Measurements from ENCODE around the gene MT1G. TPM values are rescaled to one million over a fixed set of nuclear protein-coding genes. Genes with fewer than 3 reads are reported as not detected.

Gene MT1G
- total and polyA plus RNA-seq, 4 donors = 152 to 9,444 (median 3,398) TPM

GRCh38 chr16:56677474-56677873 is 9.6 kb upstream of the MT1G start:
- Histone ChIP-seq H3K27me3 (ENCODE audit: control insufficient read depth in 4 of 4, insufficient read depth in 4 of 4, low read length in 3 of 4) (no peaks in the 10 kb centered on the region), H3K36me3 (ENCODE audit: control insufficient read depth in 4 of 4, insufficient read depth in 3 of 4, low read depth in 1 of 4, low read length in 3 of 4) (no peaks in the 10 kb centered on the region), H3K4me3 (ENCODE audit: low read depth in 1 of 3, low read length in 3 of 3) (no peak overlapping the region), H3K9me3 (ENCODE audit: control insufficient read depth in 4 of 4, low read length in 3 of 4) (no peaks in the 10 kb centered on the region), H3K4me1 (ENCODE audit: control insufficient read depth in 4 of 4, insufficient read depth in 4 of 4, low read length in 3 of 4) (peaks cover 2 to 17% (median 10%) of the 10 kb centered on the region in 4 donors), H3K9ac (ENCODE audit: low read depth in 1 of 2, low read length in 2 of 2) (no peak overlapping the region), H3K27ac (ENCODE audit: low read depth in 1 of 2, low read length in 2 of 2) (no peak overlapping the region)
- DNase-seq (ENCODE audit: low spot score) = no peak
- TF ChIP-seq RAD21 (IDR thresholded peaks at IDR 0.05) = no peak
- TF ChIP-seq CTCF (IDR thresholded peaks at IDR 0.05; ENCODE audit: low read depth, low read length, missing input control) = no peak
- no peak for TF ChIP-seq NR2F2 (IDR thresholded peaks at IDR 0.05)
- TF ChIP-seq, protein P1, sequence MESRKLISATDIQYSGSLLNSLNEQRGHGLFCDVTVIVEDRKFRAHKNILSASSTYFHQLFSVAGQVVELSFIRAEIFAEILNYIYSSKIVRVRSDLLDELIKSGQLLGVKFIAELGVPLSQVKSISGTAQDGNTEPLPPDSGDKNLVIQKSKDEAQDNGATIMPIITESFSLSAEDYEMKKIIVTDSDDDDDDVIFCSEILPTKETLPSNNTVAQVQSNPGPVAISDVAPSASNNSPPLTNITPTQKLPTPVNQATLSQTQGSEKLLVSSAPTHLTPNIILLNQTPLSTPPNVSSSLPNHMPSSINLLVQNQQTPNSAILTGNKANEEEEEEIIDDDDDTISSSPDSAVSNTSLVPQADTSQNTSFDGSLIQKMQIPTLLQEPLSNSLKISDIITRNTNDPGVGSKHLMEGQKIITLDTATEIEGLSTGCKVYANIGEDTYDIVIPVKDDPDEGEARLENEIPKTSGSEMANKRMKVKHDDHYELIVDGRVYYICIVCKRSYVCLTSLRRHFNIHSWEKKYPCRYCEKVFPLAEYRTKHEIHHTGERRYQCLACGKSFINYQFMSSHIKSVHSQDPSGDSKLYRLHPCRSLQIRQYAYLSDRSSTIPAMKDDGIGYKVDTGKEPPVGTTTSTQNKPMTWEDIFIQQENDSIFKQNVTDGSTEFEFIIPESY (IDR thresholded peaks at IDR 0.05) = no peak
- TF ChIP-seq JUND (IDR thresholded peaks at IDR 0.05) = no peak
- no peak for TF ChIP-seq YY1 (IDR thresholded peaks at IDR 0.05)
- no peak for TF ChIP-seq HNF4G (IDR thresholded peaks at IDR 0.05)
- no peak for TF ChIP-seq TAF1 (conservative IDR thresholded peaks at IDR 0.05)
- TF ChIP-seq SP1 (IDR thresholded peaks at IDR 0.05) = no peak
- TF ChIP-seq, protein P2, sequence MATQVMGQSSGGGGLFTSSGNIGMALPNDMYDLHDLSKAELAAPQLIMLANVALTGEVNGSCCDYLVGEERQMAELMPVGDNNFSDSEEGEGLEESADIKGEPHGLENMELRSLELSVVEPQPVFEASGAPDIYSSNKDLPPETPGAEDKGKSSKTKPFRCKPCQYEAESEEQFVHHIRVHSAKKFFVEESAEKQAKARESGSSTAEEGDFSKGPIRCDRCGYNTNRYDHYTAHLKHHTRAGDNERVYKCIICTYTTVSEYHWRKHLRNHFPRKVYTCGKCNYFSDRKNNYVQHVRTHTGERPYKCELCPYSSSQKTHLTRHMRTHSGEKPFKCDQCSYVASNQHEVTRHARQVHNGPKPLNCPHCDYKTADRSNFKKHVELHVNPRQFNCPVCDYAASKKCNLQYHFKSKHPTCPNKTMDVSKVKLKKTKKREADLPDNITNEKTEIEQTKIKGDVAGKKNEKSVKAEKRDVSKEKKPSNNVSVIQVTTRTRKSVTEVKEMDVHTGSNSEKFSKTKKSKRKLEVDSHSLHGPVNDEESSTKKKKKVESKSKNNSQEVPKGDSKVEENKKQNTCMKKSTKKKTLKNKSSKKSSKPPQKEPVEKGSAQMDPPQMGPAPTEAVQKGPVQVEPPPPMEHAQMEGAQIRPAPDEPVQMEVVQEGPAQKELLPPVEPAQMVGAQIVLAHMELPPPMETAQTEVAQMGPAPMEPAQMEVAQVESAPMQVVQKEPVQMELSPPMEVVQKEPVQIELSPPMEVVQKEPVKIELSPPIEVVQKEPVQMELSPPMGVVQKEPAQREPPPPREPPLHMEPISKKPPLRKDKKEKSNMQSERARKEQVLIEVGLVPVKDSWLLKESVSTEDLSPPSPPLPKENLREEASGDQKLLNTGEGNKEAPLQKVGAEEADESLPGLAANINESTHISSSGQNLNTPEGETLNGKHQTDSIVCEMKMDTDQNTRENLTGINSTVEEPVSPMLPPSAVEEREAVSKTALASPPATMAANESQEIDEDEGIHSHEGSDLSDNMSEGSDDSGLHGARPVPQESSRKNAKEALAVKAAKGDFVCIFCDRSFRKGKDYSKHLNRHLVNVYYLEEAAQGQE (IDR thresholded peaks at IDR 0.05) = no peak
- no peak for TF ChIP-seq MAX (IDR thresholded peaks at IDR 0.05)
- TF ChIP-seq, protein P3, sequence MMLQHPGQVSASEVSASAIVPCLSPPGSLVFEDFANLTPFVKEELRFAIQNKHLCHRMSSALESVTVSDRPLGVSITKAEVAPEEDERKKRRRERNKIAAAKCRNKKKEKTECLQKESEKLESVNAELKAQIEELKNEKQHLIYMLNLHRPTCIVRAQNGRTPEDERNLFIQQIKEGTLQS (IDR thresholded peaks at IDR 0.05) = no peak
- no peak for TF ChIP-seq GABPA (IDR thresholded peaks at IDR 0.05 in 1 of 2, conservative IDR thresholded peaks at IDR 0.05 in 1 of 2)
- no peak for TF ChIP-seq FOXA1 (IDR thresholded peaks at IDR 0.05)
- TF ChIP-seq EGR1 (IDR thresholded peaks at IDR 0.05; ENCODE audit: low read depth in 2 of 2) = no peak
- TF ChIP-seq HNF4A (conservative IDR thresholded peaks at IDR 0.05) = no peak
- TF ChIP-seq FOXA2 (IDR thresholded peaks at IDR 0.05) = no peak
- WGBS = 86% methylated on average over 3 of the region's 3 CpGs

All from liver (tissue), 9 donors.